ENCODE data around the gene CD200R1L.

Gene CD200R1L

DNA sequence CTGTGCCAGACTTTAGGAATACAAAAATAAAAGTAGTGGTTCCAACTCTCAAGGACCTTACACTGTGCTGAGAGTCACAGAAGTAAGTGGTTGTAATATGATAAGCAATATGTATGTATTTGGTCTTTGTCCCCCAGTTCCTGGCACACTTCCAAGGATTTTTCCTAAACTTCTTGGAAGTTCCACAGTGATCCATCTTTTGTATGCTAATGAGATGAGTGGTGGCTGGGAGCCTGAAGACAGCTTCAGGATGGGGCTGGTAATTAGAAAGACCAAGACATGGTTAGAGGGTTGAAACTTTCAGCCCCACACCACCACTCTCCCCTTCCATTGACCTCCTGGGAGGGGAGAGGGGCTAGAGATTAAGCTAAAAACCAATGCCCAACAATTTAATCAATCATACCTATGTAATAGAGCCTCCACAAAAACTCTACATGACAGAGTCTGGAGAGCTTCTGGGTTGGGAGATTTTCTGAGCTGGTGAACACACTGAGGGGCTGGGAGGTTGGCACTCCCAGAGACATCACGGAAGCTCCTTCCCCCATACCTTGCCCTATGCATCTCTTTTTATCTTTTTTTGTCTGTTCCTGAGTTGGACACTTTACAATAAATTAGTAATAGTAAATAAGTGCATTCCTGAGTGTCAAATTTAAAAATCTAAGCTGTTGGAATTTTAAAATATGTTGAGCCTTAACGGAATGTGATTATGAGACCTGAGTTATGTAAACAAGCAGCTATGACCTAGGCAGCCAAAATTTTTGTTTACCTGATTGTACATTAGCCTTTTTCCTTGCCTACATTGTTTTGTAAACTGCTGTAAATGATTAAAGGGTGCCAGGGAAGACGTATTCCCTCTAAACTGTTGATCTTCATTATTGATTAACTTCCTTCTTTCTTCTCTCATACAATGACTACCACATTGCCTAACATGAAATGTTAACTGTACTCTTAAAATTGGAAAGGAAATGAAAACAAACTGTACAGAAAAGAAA, 24.3 kb downstream of the CD200R1L start:
- no peak for DNase-seq (ENCODE audit: low read depth in 1 of 2, low spot score in 1 of 2)

DNA sequence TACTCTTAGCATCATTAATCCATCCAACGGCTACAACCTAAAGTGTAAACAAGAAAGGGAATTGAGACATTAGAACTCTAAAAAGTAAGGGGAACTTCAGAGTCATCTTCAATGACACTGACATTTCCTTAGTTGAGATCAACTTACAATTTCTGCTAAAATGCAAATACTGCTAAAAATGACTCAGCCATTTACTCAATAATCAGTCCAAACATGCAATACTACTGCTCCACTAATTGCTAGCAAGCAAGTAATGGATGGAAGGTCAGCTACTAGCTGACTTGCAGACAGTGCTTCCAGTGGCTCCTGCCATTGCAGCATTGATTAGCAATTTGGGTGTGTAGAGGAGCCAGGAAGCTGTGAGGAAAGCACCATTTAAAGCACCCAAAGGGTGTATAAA, 28.4 kb downstream of the CD200R1L start:
- DNase-seq (ENCODE audit: low read depth in 1 of 2, low spot score in 1 of 2) = no peak

DNA sequence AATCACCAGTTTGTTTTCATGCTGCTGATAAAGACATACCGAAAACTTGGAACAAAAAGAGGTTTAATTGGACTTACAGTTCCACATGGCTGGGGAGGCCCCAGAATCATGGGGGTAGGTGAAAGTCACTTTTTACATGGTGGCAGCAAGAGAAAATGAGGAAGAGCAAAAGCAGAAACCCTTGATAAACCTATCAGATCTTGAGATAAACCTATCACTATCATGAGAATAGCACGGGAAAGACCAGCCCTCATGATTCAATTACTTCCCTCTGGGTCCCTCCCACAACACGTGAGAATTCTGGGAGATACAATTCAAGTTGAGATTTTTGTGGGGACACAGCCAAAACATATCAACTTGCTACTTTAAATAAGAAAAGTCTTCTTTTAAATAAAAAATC, 28.9 kb downstream of the CD200R1L start:
- no peak for DNase-seq (ENCODE audit: low read depth in 1 of 2, low spot score in 1 of 2)

DNA sequence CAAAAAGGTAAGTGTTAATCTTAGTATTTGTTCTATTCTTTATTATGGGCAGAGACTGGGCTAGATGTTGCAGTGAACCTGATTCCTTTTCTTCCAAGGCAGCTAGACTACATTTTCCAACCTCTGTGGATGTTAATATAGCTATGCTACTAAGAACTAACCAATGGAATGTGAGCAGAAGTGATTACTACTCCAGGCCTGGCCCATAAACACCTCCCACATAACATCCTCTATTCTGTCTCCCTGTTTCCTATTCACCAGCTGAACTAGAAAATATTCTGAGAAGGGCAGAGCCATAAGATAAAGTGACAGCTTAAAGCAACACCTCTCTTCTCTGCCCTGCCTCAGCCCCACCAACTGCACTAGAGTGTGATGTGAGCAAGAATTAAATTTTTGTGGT, 29.4 kb downstream of the CD200R1L start:
- DNase-seq (ENCODE audit: low read depth in 1 of 2, low spot score in 1 of 2) = no peak

DNA sequence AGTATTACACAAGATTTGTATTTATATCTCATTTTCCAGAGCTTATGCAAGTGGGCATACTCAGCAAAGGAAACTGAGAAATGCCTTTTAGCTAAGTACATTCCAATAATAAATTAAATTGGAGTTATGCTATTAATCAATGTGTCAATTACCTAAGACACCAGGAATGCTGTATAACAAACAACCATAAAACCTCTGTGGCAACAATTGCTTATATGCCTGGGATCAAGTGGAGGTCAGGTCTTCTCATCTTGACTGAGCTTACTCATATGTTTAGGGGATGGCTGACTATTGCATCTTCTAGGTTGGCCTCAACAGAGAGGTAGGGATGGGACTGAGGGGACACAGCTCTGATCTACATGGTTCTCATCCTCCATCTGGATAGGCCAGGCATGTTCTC, 30.7 kb downstream of the CD200R1L start:
- no peak for DNase-seq (ENCODE audit: low read depth in 1 of 2, low spot score in 1 of 2)

DNA sequence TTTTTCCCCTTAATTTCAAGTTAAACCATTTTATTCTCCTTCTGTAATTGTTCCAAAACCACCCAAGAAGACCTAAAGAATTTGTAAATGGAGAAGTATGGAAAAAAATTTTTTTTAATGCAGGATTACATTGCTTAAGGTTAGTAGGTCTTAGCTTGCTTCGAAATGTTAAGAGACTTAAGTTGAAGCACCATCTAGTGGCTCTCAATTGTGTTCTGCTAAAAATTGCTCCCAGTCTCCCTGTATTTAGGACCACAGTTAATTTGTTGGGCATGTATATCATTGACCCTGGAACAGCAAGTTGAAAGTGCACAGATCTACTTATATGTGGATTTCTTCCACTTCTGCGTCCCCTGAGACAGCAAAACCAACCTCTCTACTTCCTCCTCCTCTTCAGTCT, 32.4 kb downstream of the CD200R1L start:
- no peak for DNase-seq (ENCODE audit: low read depth in 1 of 2, low spot score in 1 of 2)

DNA sequence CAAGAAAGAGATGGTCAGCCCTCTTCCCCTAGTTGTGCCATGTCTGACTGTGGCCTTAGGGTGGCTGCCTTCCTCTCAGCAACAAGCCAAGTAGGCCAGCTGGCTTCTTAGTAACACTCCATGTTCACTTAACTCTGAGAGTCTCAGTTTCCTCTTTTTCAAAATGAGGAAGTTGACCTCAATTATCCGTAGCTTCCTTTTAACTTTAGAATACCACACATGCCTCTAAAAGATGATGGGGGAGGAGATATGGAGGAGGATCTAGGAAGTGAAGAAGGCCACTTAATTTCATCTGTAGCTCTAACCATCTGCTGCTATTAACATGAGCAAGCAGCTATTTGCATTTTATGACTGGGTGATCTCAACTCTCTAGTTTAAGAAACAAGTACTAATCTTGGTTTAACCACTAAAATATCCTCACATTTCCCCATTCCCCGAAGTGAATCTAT, 32.9 kb downstream of the CD200R1L start:
- no peak for DNase-seq (ENCODE audit: low read depth in 1 of 2, low spot score in 1 of 2)

DNA sequence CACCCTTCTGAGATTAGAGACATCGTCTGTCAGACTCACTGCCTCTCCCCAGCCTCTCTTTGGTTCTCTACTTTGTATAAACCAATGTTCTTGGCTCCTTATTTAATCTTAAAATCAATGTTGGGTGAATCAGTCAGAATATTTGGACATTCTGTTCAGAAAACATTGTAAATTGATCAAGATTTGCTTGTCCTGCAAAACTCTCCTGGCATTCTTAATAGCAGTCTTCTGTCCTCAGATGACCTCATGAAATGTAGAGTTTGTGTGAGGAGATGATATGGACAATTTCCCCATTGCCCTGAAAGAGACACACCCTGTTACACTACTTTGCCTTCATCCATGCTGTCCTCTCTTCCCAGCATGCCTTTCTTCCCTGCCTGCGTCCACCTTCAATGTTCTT, 33.6 kb downstream of the CD200R1L start:
- DNase-seq (ENCODE audit: low read depth in 1 of 2, low spot score in 1 of 2) = no peak

DNA sequence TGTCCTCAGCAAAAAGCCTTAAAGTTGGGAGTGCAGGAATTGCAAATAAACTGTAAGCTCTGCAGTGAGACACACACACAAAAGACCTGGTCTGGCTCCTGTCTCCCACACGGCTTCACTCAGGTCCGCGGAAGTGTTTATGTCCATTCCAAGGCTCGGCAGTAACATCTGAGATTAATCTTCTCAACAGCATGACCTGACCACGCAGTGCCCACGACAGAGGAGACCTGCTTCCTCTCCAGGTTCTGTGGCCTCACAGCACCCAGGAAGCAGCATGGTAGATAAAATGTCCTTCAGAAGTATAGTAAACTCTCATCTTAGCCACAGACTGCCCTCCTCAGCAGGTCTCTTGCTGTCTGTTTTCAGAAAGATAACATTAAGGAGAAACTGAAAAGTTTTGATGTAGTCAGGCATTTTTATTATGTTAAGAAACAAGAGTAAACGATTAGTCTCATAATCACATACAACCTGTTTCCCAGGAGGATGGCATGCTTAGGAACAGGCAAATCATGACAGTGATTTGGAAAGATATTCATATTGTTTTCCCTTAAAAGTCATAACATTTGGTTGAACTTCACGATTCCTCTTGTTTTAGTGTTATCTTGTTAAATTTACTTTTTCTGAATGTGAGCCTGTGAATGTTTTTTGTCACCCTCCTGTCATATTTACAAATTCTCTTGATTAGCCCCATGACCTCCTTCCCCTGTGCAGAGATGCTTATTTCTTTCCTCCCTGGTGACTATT, 34.6 kb downstream of the CD200R1L start:
- no peak for DNase-seq (ENCODE audit: low read depth in 1 of 2, low spot score in 1 of 2)

DNA sequence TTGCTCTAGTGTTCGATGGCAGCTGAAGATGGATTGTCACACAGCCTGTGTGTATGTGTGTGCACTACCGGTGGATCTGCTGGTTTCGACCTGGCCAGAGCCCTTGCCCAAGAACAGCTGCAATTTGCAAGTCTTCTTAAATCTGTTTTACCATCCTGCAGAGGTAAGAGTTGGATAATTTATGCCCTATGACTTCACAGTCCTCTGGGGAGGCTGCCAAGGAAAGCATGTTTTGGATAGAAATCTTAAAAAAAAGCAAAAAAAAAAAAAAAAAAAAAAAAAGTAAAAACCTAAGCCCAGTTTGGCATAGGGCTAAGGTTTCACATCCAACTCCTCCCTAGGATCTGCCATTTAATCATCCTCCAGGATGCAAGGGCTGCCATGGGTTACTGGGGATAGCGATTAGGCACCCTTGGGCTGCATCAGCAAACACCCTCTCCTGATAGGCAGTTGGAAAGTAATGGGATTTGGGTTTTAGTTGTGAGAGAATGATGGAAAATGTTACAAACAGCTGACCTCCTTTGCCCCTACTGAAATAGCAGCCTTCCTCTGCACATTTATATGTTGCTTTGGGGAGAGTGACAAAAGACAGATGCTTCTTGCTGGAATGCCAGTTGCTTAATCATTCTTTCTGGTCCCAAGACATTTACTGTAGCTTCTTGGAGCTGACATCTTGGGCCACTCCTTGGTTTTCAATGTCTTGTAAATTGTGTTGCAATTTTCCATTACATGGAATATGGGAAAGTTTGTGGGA, 35.4 kb downstream of the CD200R1L start:
- no peak for DNase-seq (ENCODE audit: low read depth in 1 of 2, low spot score in 1 of 2)

DNA sequence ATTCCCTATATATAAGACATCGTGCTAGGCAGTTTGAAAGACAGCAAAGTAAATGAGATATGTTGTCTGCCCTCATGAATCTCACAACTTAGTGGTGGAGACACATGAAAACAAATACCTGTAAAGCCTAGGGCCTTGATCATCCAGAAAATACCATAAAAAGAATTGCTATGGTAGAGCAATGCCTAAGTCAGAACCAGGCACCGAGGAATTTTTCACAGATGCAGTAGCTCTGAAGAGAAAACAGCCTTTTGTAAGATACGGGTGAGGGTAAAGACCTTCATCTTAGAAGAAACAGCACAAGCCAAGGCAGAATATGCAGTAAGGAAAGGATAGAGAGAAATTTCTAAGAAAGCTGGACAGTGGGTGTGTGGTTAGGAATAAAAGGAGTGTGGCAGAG, 36.1 kb downstream of the CD200R1L start:
- DNase-seq (ENCODE audit: low read depth in 1 of 2, low spot score in 1 of 2) = no peak

DNA sequence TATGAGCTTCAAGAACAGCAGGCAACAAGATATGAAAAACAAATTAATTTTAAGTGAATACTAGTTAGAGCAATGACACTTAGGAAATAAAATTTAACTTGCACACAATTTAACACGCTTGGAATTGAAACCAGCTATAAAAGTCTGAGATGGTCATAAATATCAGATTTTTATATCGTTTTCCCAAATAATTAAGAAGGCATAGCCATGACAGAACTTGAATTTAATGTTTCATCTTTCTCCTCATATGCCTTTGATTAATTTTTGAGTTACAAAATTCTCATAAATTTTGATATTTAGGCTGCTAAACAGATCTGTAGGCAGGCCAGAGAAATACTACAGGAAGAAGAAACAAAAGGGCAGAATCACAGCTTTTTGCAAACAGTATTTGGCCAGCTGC, 38.5 kb downstream of the CD200R1L start:
- DNase-seq (ENCODE audit: low read depth in 1 of 2, low spot score in 1 of 2) = no peak

DNA sequence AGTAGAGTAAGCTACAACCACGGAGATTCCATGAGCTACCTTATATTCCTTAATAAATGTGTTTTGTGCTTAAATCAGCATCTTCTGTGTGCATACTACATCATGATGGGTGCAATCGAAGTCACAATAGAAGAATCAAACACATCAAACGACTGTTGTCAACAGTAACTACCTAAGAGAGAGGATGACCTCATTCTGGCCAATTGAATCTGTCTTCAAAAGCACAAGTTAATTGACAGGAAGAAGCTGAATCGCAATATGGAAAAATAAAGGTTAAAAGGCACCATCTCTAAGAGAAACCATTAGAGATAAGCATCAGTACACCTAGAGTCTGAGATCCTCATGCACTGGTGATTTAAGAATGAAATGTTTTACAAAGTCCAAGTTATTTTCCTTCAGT, 39.0 kb downstream of the CD200R1L start:
- DNase-seq (ENCODE audit: low read depth in 1 of 2, low spot score in 1 of 2) = no peak

DNA sequence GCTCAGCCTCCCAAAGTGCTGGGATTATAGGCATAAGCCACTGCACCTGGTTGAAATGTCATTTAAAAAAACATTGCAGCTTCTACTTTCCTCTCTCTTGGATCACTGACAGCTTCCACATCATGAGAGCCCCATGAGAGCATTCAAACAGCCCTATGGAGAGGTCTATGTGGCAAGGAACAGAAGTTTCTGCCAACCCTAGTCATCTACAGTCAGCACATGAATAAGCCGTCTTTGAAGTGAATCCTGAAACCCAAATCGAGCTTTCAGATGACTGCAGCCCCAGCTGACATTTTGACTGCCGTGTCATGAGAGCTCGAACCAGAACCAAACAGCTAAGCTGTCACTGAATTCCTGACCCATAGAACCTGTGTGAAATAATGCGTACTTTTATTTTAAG, 39.8 kb downstream of the CD200R1L start:
- DNase-seq (ENCODE audit: low read depth in 1 of 2, low spot score in 1 of 2) = no peak

DNA sequence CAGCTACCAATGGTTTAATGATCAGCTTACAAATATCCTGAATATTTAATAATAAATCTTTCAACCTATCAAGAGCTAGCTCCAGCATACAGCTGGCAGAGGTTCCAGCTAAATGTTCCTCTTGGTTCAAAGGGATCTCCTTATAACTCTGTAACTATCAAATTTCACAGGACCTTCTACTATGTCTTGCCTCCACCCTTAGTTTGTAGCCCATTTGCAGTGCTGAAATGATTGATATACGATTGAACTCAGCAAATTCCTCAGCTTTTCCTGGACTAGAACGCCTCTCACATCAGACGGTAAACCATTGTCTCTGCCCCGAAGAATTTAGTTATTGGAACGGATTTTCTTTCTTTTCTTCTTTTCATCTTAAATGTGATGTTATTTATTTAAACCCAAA, 41.5 kb downstream of the CD200R1L start:
- DNase-seq (ENCODE audit: low read depth in 1 of 2, low spot score in 1 of 2) = no peak

DNA sequence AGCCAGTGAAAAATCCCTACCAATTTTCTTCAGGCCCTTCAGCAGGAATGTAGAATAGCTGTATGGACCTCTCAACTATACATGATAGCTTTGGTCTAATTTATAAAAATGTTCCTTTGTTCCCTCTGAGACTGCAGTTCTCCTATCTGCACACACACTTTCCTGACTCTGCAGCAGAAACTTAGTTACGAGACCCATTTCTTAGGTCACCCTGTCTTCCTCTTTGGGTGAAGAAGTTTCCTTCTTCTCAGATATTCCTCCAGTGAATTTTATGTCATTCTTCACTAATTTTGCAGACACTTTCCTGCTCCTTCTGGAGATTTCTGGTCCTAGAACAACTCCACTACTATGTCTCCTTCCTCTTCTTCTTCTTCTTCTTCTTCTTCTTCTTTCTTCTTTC, 42.6 kb downstream of the CD200R1L start:
- no peak for DNase-seq (ENCODE audit: low read depth in 1 of 2, low spot score in 1 of 2)

DNA sequence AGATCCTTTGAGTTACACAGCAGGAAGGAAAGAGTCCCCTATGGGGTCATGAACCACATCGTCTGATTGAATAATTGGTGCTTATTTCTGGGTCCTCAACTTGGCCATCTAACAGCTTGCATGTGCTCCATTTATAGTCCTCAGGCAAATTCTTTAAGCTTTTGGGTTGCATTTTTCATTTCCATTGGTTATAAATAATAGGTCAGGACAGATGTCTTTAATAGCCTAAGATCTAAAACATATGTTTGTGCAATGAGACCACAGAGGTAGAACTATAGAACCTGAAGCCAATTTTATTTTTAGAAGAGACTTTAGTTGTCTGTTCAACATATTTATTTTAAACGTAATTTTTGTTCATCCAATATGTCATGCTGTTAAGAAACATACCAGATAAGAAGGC, 43.2 kb downstream of the CD200R1L start:
- DNase-seq (ENCODE audit: low read depth in 1 of 2, low spot score in 1 of 2) = no peak

DNA sequence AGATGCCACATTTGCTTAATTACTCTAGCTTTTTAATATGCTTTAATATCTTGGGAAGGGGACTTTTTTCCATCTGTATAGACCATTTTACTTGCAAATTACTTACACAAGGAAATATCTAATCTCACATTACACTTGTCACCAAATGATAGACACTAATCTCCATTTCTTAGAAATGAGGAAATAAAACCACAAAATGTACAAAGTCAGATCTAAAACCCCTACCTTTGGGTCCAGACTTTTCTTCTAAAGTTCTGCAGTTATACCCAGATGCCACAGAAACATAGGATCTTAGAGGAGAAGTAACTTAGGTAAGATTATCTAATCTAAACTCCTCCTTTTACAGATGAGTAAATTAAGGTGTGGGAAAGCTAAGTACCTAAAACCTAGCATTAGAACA, 44.3 kb downstream of the CD200R1L start:
- no peak for DNase-seq (ENCODE audit: low read depth in 1 of 2, low spot score in 1 of 2)

DNA sequence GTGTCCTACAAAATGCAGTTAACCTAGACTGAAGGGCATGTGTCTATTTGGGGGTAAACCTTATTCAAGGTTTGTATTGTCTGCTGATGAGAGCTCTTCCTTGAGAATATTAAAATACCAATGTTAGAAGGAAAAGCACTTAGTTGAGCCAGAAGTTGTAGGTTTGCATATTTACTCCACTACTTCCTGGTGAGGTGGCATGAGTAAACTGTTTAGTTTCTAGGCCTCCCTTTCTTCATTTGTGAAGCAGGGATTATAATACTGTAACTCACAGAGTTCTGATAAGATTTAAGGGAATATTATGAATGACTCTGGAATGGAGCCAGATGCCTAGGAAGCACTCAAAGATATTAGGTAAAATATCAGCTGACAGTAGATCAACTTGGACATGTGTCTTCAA, 46.7 kb downstream of the CD200R1L start:
- DNase-seq (ENCODE audit: low read depth in 1 of 2, low spot score in 1 of 2) = no peak

DNA sequence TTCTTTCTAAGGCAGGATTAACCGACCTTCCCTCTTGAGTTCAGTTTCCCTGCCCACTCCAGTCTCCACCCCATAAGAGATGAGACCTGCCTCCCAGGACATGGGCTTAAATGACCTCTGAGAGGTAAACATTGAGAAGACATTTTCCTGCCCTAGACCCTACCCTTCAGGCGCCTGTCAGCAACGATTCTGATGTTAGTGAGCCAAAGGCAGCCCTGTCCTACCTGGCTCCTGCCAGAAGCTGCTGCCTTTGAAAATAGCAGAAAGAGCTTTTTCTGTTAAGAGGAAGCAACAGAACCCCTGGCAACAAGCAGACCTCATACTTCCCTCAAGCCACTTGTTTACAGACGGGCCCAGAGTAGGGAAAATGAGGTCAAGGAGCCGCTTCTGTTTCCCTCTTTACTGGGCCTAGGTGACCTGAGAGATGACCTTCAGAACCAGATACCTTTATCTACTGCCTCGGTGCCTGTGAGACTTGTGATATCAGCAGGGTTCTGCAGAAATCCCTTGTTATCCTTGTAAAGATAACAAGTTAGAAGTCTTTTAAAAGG, 52.0 kb downstream of the CD200R1L start:
- DNase-seq (ENCODE audit: low read depth in 1 of 2, low spot score in 1 of 2) = no peak

DNA sequence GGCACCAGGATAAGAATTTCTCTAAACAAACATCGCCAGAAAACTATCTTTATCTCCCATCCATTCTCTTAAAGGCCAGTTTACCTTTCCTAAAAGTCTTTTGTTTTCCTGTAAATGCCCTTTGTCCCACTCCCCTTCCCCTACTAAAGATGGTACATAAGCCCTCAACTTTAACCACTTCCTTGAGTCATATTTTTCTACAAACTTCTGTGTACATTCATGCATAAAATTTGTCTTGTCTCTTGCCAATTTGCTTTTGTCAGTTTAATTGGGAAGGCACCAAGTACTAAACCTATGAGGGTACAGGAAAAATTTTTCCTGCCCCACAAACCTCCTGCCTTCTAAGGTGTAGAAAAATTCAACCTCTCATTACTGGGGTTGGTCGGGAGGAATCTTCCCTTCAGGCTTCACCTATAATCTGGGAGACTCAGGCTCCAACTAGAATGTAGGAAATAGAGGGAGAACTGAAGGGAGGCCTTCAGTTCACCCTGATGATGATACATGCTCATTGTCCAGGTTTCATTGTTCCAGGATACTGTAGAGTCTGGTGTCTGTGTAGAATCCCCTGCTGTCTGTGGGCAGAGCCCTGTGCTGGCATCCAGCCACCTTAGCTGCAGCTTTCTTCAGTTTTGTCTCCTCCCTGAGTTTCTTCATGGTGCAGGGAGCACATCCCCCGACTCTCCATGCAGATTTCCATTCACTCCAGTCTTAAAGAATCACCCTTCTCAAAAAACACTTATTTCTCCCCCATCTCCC, 53.2 kb downstream of the CD200R1L start:
- DNase-seq (ENCODE audit: low read depth in 1 of 2, low spot score in 1 of 2) = no peak
